ENCODE data around the gene DUSP8.

The DUSP8 gene

GRCh38 chr11:1531449-1532013 lies 40.5 kb downstream of the DUSP8 start:
- Histone ChIP-seq H3K36me3 (ENCODE audit: insufficient read depth, low read length) (peaks cover 3% of the 10 kb centered on the region; the same call in 1 of the 2 replicates), H3K9me3 (ENCODE audit: low read length) (no peaks in the 10 kb centered on the region), H3K79me2 (ENCODE audit: insufficient read depth, low read length) (no peaks in the 10 kb centered on the region), H4K20me1 (ENCODE audit: insufficient read depth, low read length) (no peaks in the 10 kb centered on the region), H3K9me2 (ENCODE audit: low read depth, low read length) (no peaks in the 10 kb centered on the region), H3K27ac (ENCODE audit: low read depth, low read length, poor library complexity, severe bottlenecking) (no peak overlapping the region), H3K4me1 (ENCODE audit: insufficient read depth, low read length, severe bottlenecking) (no peaks in the 10 kb centered on the region), H3K27me3 (ENCODE audit: insufficient read depth, low read length) (no peaks in the 10 kb centered on the region), H3K9ac (ENCODE audit: low read length) (no peak overlapping the region), H3F3A (ENCODE audit: insufficient read depth, low read length) (no peaks in the 10 kb centered on the region), H3K4me3 (ENCODE audit: low read depth, low read length, poor library complexity, severe bottlenecking) (no peak overlapping the region), H3K4me2 (ENCODE audit: low read length) (no peak overlapping the region), H2AFZ (ENCODE audit: low read length) (no peak overlapping the region)
- TF ChIP-seq EZH2 (IDR thresholded peaks at IDR 0.05; ENCODE audit: borderline replicate concordance, low read length), result no peak
- no peak for TF ChIP-seq CTCF (IDR thresholded peaks at IDR 0.05; ENCODE audit: low read length)

- no peak for TF ChIP-seq CTCF (IDR thresholded peaks at IDR 0.05; ENCODE audit: low read length)
- TF ChIP-seq EZH2 (IDR thresholded peaks at IDR 0.05; ENCODE audit: borderline replicate concordance, low read length), result no peak
- Histone ChIP-seq H3K4me1 (ENCODE audit: insufficient read depth, low read length, severe bottlenecking) (no peaks in the 10 kb centered on the region), H3F3A (ENCODE audit: insufficient read depth, low read length) (no peaks in the 10 kb centered on the region), H3K27me3 (ENCODE audit: insufficient read depth, low read length) (no peaks in the 10 kb centered on the region), H2AFZ (ENCODE audit: low read length) (no peak overlapping the region), H3K36me3 (ENCODE audit: insufficient read depth, low read length) (peaks cover 3% of the 10 kb centered on the region; the same call in 1 of the 2 replicates), H3K79me2 (ENCODE audit: insufficient read depth, low read length) (no peaks in the 10 kb centered on the region), H3K9ac (ENCODE audit: low read length) (no peak overlapping the region), H3K9me2 (ENCODE audit: low read depth, low read length) (no peaks in the 10 kb centered on the region), H3K4me2 (ENCODE audit: low read length) (no peak overlapping the region), H3K9me3 (ENCODE audit: low read length) (no peaks in the 10 kb centered on the region), H4K20me1 (ENCODE audit: insufficient read depth, low read length) (no peaks in the 10 kb centered on the region), H3K4me3 (ENCODE audit: low read depth, low read length, poor library complexity, severe bottlenecking) (no peak overlapping the region), H3K27ac (ENCODE audit: low read depth, low read length, poor library complexity, severe bottlenecking) (no peak overlapping the region)
Observed at GRCh38 chr11:1530686-1531448, 41.2 kb downstream of the DUSP8 start.

- Histone ChIP-seq H3K36me3 (ENCODE audit: insufficient read depth, low read length) (peaks cover 3% of the 10 kb centered on the region; the same call in 1 of the 2 replicates), H2AFZ (ENCODE audit: low read length) (no peak overlapping the region), H3K9me2 (ENCODE audit: low read depth, low read length) (no peaks in the 10 kb centered on the region), H3K4me2 (ENCODE audit: low read length) (no peak overlapping the region), H3K27ac (ENCODE audit: low read depth, low read length, poor library complexity, severe bottlenecking) (no peak overlapping the region), H3K9me3 (ENCODE audit: low read length) (no peaks in the 10 kb centered on the region), H3K4me3 (ENCODE audit: low read depth, low read length, poor library complexity, severe bottlenecking) (no peak overlapping the region), H4K20me1 (ENCODE audit: insufficient read depth, low read length) (no peaks in the 10 kb centered on the region), H3K79me2 (ENCODE audit: insufficient read depth, low read length) (no peaks in the 10 kb centered on the region), H3K4me1 (ENCODE audit: insufficient read depth, low read length, severe bottlenecking) (no peaks in the 10 kb centered on the region), H3K27me3 (ENCODE audit: insufficient read depth, low read length) (no peaks in the 10 kb centered on the region), H3F3A (ENCODE audit: insufficient read depth, low read length) (no peaks in the 10 kb centered on the region), H3K9ac (ENCODE audit: low read length) (no peak overlapping the region)
- TF ChIP-seq CTCF (IDR thresholded peaks at IDR 0.05; ENCODE audit: low read length) (no peak), EZH2 (IDR thresholded peaks at IDR 0.05; ENCODE audit: borderline replicate concordance, low read length) (no peak)
Observed at GRCh38 chr11:1529774-1530173, 42.3 kb downstream of the DUSP8 start.

All from OCI-LY1 (cell line).